Psoas muscle (tissue), 8 donors: ENCODE data around the gene SAMD4A. TPM values are rescaled to one million over a fixed set of nuclear protein-coding genes. Genes with fewer than 3 reads are reported as not detected.

Experiments
- ATAC-seq, 4 donors: fragments of 200-7000 bp; cut with Tn5 transposase; one replicate each; pipeline ENCODE4 v1.9.1; 2020; ENCODE audit warnings: moderate library complexity in 3 of 4, mild to moderate bottlenecking in 2 of 4
- DNase-seq, 2 donors: peaks; one replicate each; pipeline ENCODE4 v3.0.0-alpha.2; 2020
- H3K27ac ChIP-seq: fragments of 200-600 bp; one replicate; pipeline ENCODE4 v1.8.0; 2022
- H3K27me3 ChIP-seq, 3 donors: fragments of 200-600 bp in 1 of 3; one replicate each; pipeline versions ENCODE4 v1.6.1 to v1.8.0; 2013 to 2022; ENCODE audit warnings: low read length in 2 of 3, mild to moderate bottlenecking in 2 of 3, moderate library complexity in 1 of 3; ENCODE audit not compliant: insufficient read depth in 3 of 3
- H3K36me3 ChIP-seq, 2 donors: fragments of 200-600 bp in 1 of 2; one replicate each; pipeline versions ENCODE4 v1.6.1 to v1.8.0; 2013 to 2022; ENCODE audit warnings: low read depth in 1 of 2, mild to moderate bottlenecking in 1 of 2, moderate library complexity in 1 of 2; ENCODE audit not compliant: insufficient read depth in 1 of 2
- H3K4me1 ChIP-seq: fragments of 200-600 bp; one replicate; pipeline ENCODE4 v1.8.0; 2022
- H3K4me3 ChIP-seq: fragments of 200-600 bp; one replicate; pipeline ENCODE4 v1.8.0; 2022; ENCODE audit warnings: mild to moderate bottlenecking
- H3K9me3 ChIP-seq: fragments of 200-600 bp; one replicate; pipeline ENCODE4 v1.8.0; 2022
- WGBS, 3 donors: extraction: QIAGEN DNeasy Blood & Tissue Kit; methylation state at CpG; one replicate each; pipeline versions ENCODE4 v1.1.6 to v1.1.7; 2013; 5-methylcytosine and 5-hydroxymethylcytosine counted together
- intact Hi-C, 2 donors: fragments of 100-400 bp; cut with DNase I; formaldehyde crosslinking; loops; one replicate each; pipeline versions ENCODE4 v1.11.0 to v1.14.2; 2022
- polyA plus RNA-seq, 3 donors: library from polyadenylated mRNA; stranded (reverse); fragments of 200-250 nt; gene quantifications; one replicate each; pipeline ENCODE4 v1.2.3, GENCODE V29; 2013
- total RNA-seq, 4 donors: library from RNA; stranded (reverse); fragmentation: NEBNext Ultra II Directional in 2 of 4; extraction: Animal tissue kit (Norgen Biotek cat#: 25700) in 2 of 4; gene quantifications; one replicate each; pipeline versions ENCODE4 v1.2.1 to v1.2.4, GENCODE V29; 2021 to 2023
- TF ChIP-seq, protein P1 (sequence below): fragments of 200-600 bp; IDR thresholded peaks from one replicate; pipeline ENCODE4 v1.8.0; 2022; ENCODE audit warnings: antibody characterized with exemption
- donor health status: healthy with polysubstance abuse.
- donor health status: DM: no; HTN: no; CAD: no; lungs with moderate emphysema.
- donor health status: Bipolar disorder and iron deficiency.
- donor health status: healthy.
- donor health status: DM: yes; HTN: yes; CAD: no.
- donor health status: DM: no; HTN: no; CAD: no.
- donor health status: DM: no; HTN: no; CAD: no.
- donor health status: DM: yes; HTN: yes; CAD: no.

SAMD4A gene
- total and polyA plus RNA-seq, 7 donors = 9.6 to 139 (median 67.9) TPM

DNA sequence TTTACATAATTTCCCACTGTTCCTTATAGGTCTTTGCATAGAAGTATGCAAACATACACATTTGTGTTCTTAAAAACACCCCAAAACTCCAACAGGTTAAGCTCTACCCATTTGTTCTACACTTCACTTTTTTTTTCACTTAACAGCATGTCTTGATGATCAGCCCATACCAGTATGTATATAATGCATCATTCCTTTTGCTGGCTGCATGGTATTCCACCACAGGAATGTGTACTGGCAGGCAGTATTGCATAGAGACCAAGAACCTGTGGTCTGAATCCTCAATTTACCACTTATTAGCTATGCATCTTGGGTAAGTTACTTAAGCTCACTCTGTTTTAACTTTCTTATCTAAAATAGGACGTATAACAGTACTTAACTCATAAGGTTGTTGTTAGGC lies 65.5 kb downstream of the SAMD4A start:
- WGBS, 3 donors = 88 to 95% (median 90%) methylated on average over 1 of the region's 1 CpG
- no peaks in the 10 kb centered on the region for H3K27me3 ChIP-seq
- TF ChIP-seq, protein P1, sequence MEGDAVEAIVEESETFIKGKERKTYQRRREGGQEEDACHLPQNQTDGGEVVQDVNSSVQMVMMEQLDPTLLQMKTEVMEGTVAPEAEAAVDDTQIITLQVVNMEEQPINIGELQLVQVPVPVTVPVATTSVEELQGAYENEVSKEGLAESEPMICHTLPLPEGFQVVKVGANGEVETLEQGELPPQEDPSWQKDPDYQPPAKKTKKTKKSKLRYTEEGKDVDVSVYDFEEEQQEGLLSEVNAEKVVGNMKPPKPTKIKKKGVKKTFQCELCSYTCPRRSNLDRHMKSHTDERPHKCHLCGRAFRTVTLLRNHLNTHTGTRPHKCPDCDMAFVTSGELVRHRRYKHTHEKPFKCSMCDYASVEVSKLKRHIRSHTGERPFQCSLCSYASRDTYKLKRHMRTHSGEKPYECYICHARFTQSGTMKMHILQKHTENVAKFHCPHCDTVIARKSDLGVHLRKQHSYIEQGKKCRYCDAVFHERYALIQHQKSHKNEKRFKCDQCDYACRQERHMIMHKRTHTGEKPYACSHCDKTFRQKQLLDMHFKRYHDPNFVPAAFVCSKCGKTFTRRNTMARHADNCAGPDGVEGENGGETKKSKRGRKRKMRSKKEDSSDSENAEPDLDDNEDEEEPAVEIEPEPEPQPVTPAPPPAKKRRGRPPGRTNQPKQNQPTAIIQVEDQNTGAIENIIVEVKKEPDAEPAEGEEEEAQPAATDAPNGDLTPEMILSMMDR = no peak
- intact Hi-C loops = no loop called here
- no peak overlapping the region for H3K4me3 ChIP-seq
- H3K4me1 ChIP-seq = peaks cover 34% of the 10 kb centered on the region
- DNase-seq = no peak
- ATAC-seq = no peak
- no peaks in the 10 kb centered on the region for H3K9me3 ChIP-seq
- no peak overlapping the region for H3K27ac ChIP-seq
- H3K36me3 ChIP-seq = no peaks in the 10 kb centered on the region

DNA sequence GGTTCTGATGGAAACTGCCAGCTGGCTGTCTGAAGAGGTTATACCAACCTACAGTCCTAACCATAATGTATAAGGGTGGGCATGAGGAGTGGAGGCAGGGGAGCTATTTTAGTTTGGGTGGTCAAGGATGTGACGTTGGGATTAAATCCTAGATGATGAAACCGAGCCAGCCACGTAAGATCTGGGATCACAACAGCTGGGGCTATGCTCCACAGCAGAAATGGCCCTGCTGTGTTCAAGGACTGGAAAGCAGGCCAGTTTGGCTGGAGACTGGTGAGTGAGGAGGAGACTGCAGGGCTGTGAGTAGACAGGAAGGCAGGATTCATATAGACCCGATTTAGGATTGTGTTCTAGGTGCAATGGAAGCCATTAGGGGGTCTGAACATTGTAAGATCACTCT lies 66.1 kb downstream of the SAMD4A start:
- ATAC-seq (peak in 3 of 4 donors; percentile 33 to 36 (median 34)), DNase-seq (no peak)
- H3K9me3 ChIP-seq = no peaks in the 10 kb centered on the region
- intact Hi-C loops = no loop called here
- TF ChIP-seq, protein P1 = no peak
- H3K27ac ChIP-seq = peak overlapping the region; percentile 31
- peaks cover 34% of the 10 kb centered on the region for H3K4me1 ChIP-seq
- H3K27me3 ChIP-seq = no peaks in the 10 kb centered on the region
- H3K4me3 ChIP-seq = no peak overlapping the region
- no peaks in the 10 kb centered on the region for H3K36me3 ChIP-seq
- WGBS, 3 donors = 31 to 52% (median 50%) methylated on average over 4 of the region's 4 CpGs

DNA sequence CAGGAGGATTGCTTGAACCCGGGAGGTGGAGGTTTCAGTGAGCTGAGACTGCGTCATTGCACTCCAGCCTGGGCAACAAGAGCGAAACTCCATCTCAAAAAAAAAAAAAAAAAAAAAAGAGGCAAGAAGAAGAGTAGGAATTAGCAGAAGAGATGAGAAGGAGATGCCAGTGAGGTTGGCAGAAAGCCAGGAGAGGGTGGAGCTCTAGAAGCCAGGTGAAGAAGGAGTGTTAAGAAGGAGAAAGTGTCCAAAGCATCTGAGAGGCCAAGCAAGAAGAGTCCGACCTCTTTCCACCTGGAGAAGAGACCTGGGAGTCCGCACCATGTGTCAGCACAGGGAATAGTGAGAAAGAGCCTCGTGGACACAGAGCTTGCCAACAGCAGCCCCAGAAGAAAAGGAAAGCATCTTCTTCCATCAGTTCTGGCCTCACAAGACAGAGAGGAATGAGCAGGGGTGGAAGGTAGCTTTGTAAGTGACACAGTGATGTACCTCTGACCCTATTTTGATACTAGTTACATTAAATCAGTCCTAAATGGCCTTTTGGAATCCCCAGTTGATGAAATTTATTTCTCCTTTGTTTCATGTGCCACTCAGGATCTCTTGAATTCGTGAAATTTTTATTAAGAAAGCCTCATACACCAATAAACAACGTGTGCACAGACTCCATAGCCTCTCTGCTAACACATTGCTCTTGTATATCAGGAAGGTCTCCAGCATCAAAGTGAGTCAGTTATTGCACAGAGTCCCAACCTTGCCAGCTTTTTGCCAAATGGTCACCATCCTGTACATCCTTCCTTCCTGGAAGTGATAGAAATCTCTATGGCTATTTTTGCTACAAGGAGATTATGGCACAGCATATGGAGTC lies 70.6 kb downstream of the SAMD4A start:
- H3K9me3 ChIP-seq = no peaks in the 10 kb centered on the region
- H3K4me3 ChIP-seq = no peak overlapping the region
- intact Hi-C loops = no loop called here
- no peaks in the 10 kb centered on the region for H3K36me3 ChIP-seq
- TF ChIP-seq, protein P1 = no peak
- WGBS, 3 donors = 69 to 73% (median 70%) methylated on average over 8 of the region's 8 CpGs
- peak overlapping the region; percentile 51 for H3K27ac ChIP-seq
- DNase-seq = no peak
- no peaks in the 10 kb centered on the region for H3K27me3 ChIP-seq
- peak; percentile 15 to 70 (median 58) for ATAC-seq
- H3K4me1 ChIP-seq = peaks cover 19% of the 10 kb centered on the region

DNA sequence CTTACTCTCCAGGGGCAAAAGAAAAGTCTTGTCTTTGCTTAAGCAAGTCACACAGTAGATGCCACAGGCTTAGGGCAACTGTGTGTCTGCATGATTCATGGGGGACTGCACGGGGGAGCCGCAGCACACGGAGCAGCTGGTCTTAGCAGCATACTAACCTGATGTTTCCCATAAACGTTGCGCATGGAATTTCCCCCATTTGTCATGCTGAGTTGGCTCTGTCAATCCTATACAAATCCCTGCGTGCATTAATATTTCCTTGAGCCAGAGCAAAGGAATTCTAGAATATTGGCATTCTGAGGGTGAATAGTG lies 71.2 kb downstream of the SAMD4A start:
- peak in 1 of 2 donors; percentile 29 for DNase-seq
- 29 to 39% (median 36%) methylated on average over 6 of the region's 6 CpGs for WGBS, 3 donors
- Histone ChIP-seq H3K27me3 (no peaks in the 10 kb centered on the region), H3K4me3 (no peak overlapping the region), H3K9me3 (no peaks in the 10 kb centered on the region), H3K27ac (peak overlapping the region; percentile 51), H3K4me1 (peaks cover 23% of the 10 kb centered on the region), H3K36me3 (no peaks in the 10 kb centered on the region)
- peak; percentile 74 to 90 (median 84) for ATAC-seq
- intact Hi-C loops = no loop called here
- TF ChIP-seq, protein P1 = no peak
